NCI-H526 (cell line): ENCODE data around the gene APBA2.

ENCODE experiments used
- DNase-seq, 2 experiments: peaks; one replicate each; lab custom pipeline; 2025; lab: John Stamatoyannopoulos, UW

The APBA2 gene

DNA sequence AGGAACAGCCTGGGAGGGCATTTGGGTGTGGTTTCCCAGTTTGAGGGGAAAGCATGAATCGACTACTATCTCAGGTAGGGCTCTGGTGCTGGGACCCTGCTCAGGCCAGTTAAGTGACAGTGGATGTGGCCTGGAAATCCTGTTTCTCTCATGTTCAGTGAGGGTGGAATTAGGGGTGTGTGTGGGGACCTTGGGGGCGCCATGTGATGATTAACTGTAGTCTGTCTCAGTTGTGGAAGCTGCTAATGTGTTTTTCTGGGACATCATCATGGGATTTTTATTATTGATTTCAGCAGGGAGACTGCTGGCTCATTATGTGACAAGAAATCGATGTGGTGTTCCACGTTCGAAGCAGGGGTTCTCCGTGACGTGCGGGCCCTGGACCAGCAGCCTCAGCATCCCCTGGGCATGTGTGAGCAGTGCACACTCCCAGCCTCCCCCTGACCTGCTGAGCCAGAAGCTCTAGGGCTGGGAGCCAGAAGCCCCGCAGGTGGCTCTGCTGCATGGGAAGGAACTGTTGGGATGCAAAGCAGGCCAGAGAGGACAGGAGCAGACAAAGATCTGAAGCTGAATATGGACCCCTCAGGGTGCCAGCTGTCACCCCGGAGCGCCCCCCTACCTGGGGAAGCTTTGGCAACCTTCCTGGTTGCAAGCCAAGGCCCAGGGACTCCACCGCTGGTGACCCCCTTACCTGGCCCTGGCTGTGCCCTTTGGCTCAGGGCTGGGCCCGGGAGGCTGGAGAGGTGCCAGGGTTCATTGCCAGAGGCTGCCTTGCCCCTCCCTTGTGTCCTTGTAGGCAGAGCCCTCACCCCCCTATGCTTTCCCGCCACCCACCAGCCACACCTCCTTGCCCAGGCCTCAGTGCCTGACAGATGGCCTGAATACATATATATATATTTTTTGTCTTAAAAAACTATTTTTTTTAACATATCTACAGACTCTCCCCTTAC is 149.8 kb downstream of the APBA2 start:
- DNase-seq, result peak; percentile 83 to 92

DNA sequence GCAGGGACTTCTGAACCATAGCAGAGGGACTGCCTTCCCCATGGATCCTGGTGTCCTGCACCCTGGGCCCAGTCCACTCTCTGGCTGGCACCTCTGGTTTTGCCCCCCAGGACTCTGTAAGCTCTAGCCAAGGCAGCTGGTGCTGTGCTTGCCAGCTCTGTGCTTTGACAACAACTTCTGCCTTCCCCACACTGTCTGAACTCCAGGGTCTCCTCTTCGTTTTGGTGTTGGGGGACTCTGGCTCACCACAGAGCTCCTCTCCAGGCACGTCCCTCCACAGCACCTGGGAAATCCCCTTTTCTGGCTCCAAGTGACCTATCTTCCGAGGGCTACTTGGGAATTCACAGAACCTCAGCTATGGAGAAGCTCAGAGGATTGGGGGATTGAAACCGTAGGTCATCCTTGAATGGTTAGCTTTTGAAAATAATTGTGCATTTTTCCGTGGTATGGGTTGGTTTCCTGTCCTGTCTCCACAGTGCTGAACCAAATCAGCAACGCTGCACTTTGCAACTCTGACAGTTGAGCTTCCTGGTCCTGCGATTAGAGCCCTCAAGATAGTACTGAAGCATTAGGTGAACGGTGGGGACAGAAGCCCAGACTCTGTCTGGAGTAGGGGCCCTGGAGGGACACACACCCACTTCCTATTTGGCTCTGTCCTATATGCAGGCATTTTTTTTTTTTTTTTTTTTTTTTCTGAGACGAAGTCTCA is 152.4 kb downstream of the APBA2 start:
- DNase-seq, result no peak

DNA sequence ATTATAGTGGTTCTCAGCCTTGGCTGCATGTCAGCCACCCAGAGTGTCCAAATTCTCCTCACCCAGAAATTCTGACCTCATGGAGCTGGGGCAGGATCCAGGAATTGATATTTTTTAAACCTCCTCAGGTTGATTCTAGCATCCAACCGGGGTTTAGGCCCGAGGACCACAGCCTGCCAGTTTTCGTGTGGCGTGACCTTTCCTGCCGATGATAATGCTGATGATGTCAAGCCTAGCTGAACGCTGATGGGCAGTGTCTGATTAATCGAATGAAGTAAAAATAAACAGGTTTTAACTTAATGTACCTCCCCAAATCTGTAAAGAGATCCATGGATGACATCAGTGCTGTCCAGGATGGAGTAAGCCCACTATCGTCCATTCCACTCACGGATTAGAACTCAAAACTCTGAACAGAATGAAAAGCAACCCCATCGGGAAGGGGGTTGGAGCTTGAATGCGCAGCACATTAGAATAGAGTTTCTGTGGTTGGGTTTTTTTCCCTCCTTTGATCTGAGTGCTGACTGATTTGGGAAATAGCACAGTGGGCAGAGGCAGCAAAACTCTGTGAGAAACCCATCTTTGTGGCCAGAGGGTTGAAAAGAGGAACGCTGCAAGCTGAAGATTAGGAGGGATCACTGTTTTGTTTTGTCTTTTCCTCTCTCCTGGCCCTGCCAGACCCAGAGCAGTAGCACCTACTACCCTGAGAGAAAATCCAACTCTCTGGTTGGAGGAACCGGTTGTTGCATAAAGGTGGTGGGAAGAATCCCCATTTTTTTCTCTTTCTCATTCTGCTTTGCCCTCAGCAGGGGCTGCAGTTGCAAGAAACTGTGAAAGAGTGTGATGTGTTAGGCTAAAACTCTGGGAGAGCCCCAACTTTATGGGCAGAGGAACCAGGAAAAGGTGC is 153.9 kb downstream of the APBA2 start:
- no peak for DNase-seq

DNA sequence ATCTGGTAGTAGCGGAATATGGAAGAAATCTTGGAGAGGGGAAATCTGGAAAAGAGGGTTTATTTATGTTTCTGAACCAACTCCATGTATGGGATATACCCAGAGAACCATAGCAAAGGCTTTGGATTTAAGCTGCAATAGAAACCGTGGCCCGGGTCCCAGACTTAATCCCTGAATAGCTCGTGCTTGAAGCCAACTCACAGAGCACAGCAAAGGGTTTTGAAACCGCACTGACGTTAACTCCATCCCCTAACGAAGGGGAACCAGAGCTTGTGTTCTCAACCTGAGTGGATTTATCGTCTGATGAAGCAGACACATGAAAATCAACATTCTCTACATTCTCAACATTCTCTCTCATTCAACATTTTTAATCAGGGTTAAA is 154.6 kb downstream of the APBA2 start:
- no peak for DNase-seq

DNA sequence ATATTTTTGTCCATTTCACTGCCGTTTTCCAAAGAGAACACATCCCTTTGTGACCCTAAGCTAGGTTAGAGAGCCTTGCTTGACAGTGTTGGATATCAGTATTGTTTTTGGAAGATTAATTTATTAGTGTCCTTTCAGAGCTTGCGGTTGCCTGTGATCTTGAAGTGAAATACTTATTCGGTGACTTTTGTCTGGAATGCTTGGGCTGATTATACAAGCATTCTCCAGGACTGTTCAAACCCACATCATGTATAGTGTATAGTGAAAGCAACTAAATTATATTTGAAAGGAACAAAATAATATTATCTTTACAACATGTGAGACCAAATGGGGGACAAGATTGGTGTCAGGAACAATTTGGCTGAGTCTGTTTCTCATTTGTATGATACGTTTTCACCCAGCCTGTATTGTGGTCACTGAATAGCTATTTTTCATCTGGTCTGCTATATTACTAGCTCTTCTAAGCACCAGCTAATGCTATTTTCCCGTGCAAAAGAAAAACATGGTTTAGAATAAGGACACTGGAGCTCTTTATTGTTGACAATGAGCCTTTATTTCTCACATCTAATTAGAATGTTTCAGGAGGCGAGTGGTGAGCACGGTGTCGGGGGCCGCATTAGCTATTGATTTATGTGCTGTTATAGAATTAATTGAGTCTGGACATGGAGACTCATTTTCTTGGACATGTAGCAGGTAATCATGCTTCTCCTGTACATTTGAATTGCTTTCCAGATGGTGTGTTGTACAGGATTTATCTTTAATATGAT is 158.1 kb downstream of the APBA2 start:
- peak in 1 of 2 experiments; percentile 55 for DNase-seq

DNA sequence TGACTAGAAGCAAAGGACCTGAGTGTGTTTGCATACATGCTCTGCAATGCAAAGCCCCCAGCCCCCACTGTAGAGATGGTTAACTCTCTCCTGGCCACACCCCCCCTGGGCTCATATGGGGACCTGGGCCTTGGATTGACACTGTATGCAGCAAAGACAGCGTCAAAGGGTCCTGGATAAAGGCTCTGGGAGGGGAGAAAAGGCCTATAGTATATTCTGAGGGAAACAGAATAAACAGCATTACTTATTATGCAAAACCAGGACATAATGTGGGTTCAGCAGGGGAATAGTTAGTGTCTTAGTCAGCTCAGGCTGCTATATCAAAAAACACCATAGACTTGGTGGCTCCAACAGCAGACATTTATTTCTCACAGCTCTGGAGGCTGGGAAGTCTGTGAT is 158.7 kb downstream of the APBA2 start:
- peak; percentile 99 for DNase-seq

DNA sequence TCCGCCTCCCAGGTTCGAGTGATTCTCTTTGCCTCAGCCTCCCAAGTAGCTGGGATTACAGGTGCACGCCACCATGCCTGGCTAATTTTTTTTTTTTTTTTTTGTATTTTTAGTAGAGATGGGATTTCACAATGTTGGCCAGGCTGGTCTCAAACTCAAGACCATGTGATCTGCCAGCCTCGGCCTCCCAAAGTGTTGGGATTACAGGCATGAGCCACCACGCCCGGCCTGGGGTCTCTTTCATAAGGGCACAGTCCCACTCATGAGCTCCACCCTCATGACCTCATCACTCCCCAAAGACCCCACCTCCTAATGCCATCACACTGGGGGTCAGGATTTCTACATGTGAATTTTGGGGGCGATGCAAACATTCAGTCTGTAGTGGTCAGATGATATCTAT is 159.4 kb downstream of the APBA2 start:
- DNase-seq, result peak in 1 of 2 experiments; percentile 67

DNA sequence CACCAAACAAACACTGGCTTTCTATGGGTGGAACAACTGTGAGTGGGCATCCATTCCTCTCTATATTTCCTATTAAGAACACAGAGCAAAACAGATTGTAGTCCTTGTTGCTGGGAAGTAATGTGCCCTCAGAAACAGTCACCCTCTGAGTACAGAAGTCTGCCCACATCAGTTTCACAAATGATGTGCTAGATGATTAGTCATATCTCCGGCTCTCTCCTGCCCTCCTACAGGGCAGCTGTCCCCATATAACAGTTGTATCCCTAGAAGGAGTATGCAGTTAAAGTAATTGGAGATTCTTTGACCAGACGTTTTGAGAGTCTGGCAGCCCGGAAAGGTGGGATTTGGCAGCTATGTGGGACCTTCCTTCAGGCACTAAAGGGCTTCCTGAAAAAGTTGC is 159.9 kb downstream of the APBA2 start:
- peak; percentile 67 to 76 for DNase-seq

DNA sequence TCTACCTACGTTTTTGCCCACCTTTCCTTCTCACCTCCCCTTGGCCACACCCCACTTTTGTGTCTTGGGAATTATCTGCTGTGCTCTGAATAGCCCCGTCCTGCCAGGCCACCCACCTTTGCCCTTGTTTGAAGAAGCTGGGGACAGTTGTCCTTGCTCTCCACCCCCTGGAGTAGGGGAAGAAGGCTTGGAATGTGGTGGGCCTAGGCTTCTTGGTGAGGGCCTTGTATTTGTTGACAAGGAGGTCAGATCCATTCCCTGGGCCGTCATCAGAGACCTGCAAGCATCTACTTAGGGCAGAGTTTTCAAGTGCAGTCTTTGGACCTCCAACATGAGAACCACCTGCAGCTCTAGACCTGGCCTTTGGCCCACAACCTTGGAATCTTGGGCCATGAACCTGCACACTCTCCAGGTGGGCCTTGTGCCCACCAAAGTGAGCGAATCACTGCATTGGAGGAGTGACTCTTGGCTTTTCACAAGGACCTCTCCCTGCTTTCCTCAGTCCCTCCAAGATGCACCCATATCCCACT is 160.6 kb downstream of the APBA2 start:
- DNase-seq, result peak in 1 of 2 experiments; percentile 23

DNA sequence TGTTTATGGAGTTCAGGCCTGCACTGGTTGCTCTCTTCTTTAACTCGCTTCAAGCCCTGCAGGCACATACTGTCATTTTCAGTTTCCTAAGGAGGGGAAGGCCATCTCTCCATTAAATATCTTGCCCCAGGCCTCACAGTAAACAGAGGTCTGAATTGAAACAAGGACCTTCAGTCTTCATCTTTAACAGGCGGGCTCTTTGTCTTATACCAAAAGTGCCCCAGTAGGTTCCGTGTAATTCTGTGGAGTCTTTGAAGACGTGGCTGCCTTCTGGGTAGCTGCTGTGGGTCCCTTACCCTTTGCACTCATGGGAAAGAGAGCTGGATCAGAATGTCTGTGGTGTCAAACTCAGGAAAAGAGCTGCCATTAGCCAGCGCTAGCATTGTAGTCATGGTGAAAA is 161.2 kb downstream of the APBA2 start:
- peak in 1 of 2 experiments; percentile 38 for DNase-seq

DNA sequence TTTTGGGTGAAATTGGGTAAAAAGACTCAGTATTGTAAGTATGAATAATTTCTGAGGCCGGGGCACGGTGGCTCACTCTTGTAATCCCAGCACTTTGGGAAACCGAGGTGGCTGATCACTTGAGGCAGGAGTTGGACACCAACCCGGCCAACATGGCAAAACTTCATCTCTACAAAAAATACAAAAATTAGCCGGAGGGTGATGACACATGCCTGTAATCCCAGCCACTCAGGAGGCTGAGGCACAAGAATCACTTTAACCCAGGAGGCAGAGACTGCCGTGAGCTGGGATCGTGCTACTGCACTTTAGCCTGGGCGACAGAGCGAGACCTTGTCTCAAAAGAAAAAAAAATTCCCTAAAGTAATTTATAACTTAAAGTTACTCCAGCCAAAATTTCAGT is 162.2 kb downstream of the APBA2 start:
- DNase-seq, result no peak

DNA sequence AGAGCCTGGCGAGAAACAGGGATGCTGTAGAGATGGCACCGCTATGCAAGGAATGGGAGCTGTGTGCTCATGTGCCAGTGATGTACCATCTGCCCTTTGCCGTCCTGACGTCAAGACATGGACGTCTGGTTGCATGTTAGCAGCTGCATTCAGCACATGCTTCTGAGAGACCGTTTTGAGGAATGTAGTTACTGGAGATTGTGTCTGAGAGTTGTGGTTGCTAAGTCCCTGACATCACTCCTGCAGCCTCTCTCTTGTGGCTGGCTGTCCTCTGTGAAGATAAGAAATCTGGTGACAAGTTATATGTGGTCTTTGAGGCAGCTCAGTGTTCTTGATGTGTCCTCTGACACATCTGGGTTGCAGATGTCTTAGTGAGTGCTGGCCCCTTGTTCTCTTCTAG is 165.1 kb downstream of the APBA2 start:
- DNase-seq, result no peak

DNA sequence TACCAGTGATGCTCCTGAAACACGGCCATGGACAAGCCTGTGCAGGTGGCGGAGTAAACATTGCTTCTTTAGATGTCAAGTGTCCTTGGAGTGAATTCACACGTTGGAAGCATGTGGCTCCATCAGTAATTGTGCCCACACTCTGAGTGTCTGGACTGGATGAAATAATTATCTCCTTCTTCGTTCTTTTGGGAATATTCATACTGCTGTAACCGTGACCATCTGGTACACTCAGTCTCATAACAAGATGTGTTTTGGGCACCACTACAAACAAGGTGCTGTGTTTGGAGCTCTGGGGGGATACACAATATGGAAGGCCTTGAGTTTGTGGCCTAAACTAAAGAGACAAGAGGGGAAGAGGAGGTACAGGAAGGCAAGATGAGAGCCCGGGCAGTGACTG is 165.6 kb downstream of the APBA2 start:
- no peak for DNase-seq

DNA sequence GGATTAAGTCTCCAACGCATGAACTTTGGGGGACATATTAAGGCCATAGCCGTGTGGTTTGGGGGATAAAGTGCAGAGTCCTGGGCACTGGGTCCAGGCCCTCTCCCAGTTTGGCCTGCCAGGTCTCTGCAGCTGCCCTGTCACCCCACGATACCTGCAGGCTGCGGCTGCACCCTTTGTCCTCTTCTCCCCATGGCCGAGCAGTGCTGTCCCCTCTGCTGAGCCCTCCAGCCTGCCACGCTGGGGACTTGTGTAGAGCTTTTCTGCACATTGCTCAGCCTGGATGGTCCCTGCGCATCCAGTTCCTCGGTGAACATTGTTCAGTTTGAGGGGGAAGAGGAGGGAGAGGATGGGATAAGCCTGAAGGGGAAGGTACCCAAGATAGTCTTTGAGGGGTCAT is 167.2 kb downstream of the APBA2 start:
- DNase-seq, result no peak

DNA sequence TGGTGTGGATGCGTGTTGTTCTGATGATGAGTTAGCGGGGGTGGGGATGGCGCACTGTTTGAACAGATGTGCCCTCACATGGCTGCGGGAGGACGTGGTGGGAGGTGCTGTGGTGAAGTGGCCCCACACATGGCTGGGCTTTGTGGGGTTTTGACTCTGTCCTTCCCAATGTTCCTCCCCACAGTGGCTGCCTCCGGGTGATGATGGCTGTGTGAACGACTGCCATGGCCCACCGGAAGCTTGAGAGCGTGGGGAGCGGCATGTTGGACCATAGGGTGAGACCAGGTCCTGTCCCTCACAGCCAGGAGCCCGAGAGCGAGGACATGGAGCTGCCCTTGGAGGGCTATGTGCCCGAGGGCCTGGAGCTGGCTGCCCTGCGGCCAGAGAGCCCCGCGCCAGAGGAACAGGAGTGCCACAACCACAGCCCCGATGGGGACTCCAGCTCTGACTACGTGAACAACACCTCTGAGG is 167.9 kb downstream of the APBA2 start:
- no peak for DNase-seq

DNA sequence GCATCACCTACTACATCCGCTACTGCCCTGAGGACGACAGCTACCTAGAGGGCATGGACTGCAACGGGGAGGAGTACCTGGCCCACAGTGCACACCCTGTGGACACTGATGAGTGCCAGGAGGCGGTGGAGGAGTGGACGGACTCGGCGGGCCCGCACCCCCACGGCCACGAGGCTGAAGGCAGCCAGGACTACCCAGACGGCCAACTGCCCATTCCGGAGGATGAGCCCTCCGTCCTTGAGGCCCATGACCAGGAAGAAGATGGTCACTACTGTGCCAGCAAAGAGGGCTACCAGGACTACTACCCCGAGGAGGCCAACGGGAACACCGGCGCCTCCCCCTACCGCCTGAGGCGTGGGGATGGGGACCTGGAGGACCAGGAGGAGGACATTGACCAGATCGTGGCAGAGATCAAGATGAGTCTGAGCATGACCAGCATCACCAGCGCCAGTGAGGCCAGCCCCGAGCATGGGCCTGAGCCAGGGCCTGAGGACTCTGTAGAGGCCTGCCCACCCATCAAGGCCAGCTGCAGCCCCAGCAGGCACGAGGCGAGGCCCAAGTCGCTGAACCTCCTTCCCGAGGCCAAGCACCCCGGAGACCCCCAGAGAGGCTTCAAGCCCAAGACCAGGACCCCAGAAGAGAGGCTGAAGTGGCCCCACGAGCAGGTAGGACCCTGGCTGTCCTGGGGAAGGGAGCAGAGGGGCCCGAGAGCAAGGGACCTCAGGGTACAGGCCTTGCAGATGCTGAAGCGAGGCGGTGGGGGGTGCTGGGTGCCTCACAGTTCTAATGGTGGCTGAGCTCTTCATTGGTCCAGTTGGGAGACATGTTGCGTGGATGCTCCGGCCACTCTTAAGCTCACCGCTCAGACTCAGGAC is 168.6 kb downstream of the APBA2 start:
- no peak for DNase-seq

DNA sequence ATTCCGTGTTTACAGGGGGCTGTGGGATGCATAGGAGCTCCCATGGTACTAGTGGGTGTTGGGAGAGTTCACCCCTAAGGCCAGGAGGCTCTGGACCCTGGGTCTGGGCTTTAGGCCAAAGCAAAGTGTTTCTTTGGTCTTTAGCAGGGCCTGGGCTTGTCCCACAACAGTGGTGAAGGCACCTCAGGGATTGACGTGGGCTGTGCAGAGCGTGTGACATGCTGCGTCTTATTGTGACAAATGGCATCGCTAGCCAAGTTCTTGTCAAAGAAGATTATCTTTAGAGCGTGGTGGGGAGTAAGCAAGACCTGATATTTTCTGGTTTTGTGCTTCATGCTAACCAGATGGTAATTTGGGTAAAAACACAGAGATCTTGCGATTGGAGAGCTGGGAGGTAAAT is 170.1 kb downstream of the APBA2 start:
- DNase-seq, result no peak

DNA sequence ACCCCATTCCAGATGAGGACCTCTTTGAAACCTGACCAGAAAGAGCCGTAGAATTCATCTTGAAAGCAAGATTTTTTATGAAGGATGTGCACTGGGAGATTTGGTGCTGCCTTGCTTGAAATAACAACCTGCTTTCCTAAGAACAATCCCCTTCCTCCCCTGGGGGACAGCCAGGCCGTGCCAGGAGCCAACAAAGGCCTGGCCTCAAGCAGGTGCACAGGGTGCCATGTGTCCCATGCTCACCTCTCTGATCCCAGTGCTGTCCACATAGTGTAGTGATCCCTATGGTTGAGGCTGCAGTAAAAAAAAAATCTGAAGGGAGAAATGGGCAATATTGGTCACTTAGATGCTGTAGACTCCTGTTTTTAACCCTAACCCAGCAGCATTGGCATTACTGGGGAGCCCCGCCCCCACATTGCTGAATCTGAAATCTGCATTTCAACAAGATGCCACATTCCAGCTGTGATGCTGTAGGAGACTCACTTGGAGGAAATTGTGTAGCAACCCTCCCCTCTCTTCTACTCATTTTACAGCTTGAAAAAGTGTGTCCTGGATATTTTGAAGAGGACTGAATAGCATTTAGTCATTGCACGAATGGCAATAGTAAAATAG is 171.2 kb downstream of the APBA2 start:
- DNase-seq, result no peak

DNA sequence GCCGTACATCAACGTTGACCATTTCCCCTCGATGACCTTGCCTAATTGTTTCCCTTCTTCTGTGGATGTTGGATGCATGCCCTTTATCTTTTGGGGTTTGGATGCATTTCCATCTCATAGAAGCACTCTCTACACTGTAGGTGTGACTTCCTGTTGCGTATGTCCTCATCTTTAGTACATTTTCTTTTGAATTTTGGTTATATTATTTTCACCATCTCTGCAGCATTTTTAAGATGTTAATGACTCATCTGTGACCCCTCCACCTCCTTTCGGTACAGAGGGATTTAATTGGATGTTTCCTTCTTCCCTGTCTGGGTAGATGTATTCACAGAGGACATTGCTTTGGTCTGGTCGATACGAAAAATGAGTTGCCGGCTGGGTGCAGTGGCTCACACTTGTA is 172.1 kb downstream of the APBA2 start:
- DNase-seq, result no peak
